HG02885 (cell line): ENCODE data around the gene LARGE1.
A peak's percentile ranks its signal among the peaks of the same experiment; 100 is the strongest.

Experiments used
- ATAC-seq: cut with Tn5 transposase; IDR thresholded peaks from one replicate; pipeline ENCODE4 v1.9.1; 2021; ENCODE audit warnings: mild to moderate bottlenecking; ENCODE audit not compliant: unreplicated experiment, poor library complexity

The LARGE1 gene

GRCh38 chr22:33352768-33353167 is 567.5 kb downstream of the LARGE1 start:
- ATAC-seq: no peak

- ATAC-seq: no peak
Measured at GRCh38 chr22:33350961-33351360, 569.3 kb downstream of the LARGE1 start.

GRCh38 chr22:33350491-33350890 is 569.8 kb downstream of the LARGE1 start:
- ATAC-seq: no peak

- ATAC-seq: no peak
Measured at GRCh38 chr22:33347002-33347401, 573.3 kb downstream of the LARGE1 start.

GRCh38 chr22:33341611-33342010 is 578.7 kb downstream of the LARGE1 start:
- no peak for ATAC-seq

GRCh38 chr22:33337524-33337923 is 582.8 kb downstream of the LARGE1 start:
- ATAC-seq: no peak

GRCh38 chr22:33335611-33336279 is 584.5 kb downstream of the LARGE1 start:
- ATAC-seq: no peak

- no peak for ATAC-seq
Measured at GRCh38 chr22:33332538-33332937, 587.7 kb downstream of the LARGE1 start.

- no peak for ATAC-seq
Measured at GRCh38 chr22:33331017-33331416, 589.3 kb downstream of the LARGE1 start.

GRCh38 chr22:33330534-33330933 is 589.7 kb downstream of the LARGE1 start:
- ATAC-seq: no peak

- ATAC-seq: no peak
Measured at GRCh38 chr22:33329398-33329797, 590.9 kb downstream of the LARGE1 start.

GRCh38 chr22:33328789-33329296 is 591.4 kb downstream of the LARGE1 start:
- no peak for ATAC-seq

- no peak for ATAC-seq
Measured at GRCh38 chr22:33327348-33327860, 592.9 kb downstream of the LARGE1 start.

GRCh38 chr22:33326540-33327295 is 593.6 kb downstream of the LARGE1 start:
- ATAC-seq: no peak

GRCh38 chr22:33325232-33326004 is 594.9 kb downstream of the LARGE1 start:
- peak; percentile 66 for ATAC-seq

GRCh38 chr22:33324228-33324627 is 596.0 kb downstream of the LARGE1 start:
- no peak for ATAC-seq

GRCh38 chr22:33321466-33321865 is 598.8 kb downstream of the LARGE1 start:
- no peak for ATAC-seq

GRCh38 chr22:33315954-33316353 is 604.3 kb downstream of the LARGE1 start:
- ATAC-seq: no peak

GRCh38 chr22:33315117-33315516 is 605.2 kb downstream of the LARGE1 start:
- no peak for ATAC-seq

GRCh38 chr22:33314316-33314715 is 606.0 kb downstream of the LARGE1 start:
- no peak for ATAC-seq

- ATAC-seq: no peak
Measured at GRCh38 chr22:33303099-33303498, 617.2 kb downstream of the LARGE1 start.
